Stimulated activated CD8-positive, alpha-beta memory T cell treated with anti-CD3 and anti-CD28 coated beads, Interleukin-12 subunit alpha, Interleukin-12 subunit beta, amount 100 ng/mL, for 24 hours (primary cell): Measurements from ENCODE around the gene L3MBTL1.

Experiments
- DNase-seq: peaks from one replicate; pipeline ENCODE4 v3.0.0-alpha.2; 2020; ENCODE audit errors: extremely low read depth

The L3MBTL1 gene

GRCh38 chr20:43590036-43590391 lies 82.5 kb downstream of the L3MBTL1 start:
- no peak for DNase-seq

- peak; percentile 80 for DNase-seq
These were observed 83.2 kb downstream of the L3MBTL1 start, which contains the start of gene IFT52 for GRCh38 chr20:43590392-43591303. TSS of gene IFT52 (plus strand) at chr20:43590937. CDS start at chr20:43594699, 3,762 bp downstream.
